ENCODE results near the gene ABHD17C.

- TF ChIP-seq EZH2 (IDR thresholded peaks at IDR 0.05; ENCODE audit: low read length, unreplicated experiment) (no peak), EZH2phosphoT487 (IDR thresholded peaks at IDR 0.05; ENCODE audit: borderline replicate concordance, low read length) (no peak)
- TF ChIP-seq, protein P1, sequence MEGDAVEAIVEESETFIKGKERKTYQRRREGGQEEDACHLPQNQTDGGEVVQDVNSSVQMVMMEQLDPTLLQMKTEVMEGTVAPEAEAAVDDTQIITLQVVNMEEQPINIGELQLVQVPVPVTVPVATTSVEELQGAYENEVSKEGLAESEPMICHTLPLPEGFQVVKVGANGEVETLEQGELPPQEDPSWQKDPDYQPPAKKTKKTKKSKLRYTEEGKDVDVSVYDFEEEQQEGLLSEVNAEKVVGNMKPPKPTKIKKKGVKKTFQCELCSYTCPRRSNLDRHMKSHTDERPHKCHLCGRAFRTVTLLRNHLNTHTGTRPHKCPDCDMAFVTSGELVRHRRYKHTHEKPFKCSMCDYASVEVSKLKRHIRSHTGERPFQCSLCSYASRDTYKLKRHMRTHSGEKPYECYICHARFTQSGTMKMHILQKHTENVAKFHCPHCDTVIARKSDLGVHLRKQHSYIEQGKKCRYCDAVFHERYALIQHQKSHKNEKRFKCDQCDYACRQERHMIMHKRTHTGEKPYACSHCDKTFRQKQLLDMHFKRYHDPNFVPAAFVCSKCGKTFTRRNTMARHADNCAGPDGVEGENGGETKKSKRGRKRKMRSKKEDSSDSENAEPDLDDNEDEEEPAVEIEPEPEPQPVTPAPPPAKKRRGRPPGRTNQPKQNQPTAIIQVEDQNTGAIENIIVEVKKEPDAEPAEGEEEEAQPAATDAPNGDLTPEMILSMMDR (conservative IDR thresholded peaks at IDR 0.05; ENCODE audit: low read depth, low read length): no peak
These were observed 90.2 kb downstream of the ABHD17C start for GRCh38 chr15:80785335-80785734.

Measured in PC-3 (cell line).